GM23338 (cell line): ENCODE results near the gene CFAP65. TPM values are rescaled to one million over a fixed set of nuclear protein-coding genes. Genes with fewer than 3 reads are reported as not detected.

Source experiments
- ATAC-seq: fragments of 200-7000 bp; cut with Tn5 transposase; 3 replicates; pipeline ENCODE4 v1.9.1; 2020
- DNase-seq: peaks from one replicate; pipeline ENCODE4 v3.0.0-alpha.2; 2015; ENCODE audit warnings: low spot score
- H2AFZ ChIP-seq: fragments of 200-600 bp; sonication (generic); 2 replicates; pipeline ENCODE4 v1.8.0; 2016; ENCODE audit warnings: antibody characterized with exemption, mild to moderate bottlenecking, moderate library complexity
- H3F3A ChIP-seq: fragments of 200-600 bp; sonication (generic); replicated peaks from 2 replicates; pipeline ENCODE4 v1.8.0; 2017; ENCODE audit warnings: antibody characterized with exemption, mixed run types, low read depth
- H3K27ac ChIP-seq: fragments of 200-600 bp; sonication (generic); 2 replicates; pipeline ENCODE4 v1.6.1; 2016; ENCODE audit warnings: low read depth
- H3K27me3 ChIP-seq: fragments of 200-600 bp; sonication (generic); 2 replicates; pipeline ENCODE4 v1.8.0; 2016; ENCODE audit warnings: mild to moderate bottlenecking, mixed run types, moderate library complexity; ENCODE audit not compliant: insufficient read depth
- H3K36me3 ChIP-seq: fragments of 200-600 bp; sonication (generic); 2 replicates; pipeline ENCODE4 v1.8.0; 2016; ENCODE audit warnings: mild to moderate bottlenecking; ENCODE audit not compliant: insufficient read depth
- H3K4me1 ChIP-seq: fragments of 200-600 bp; sonication (generic); 2 replicates; pipeline ENCODE4 v1.8.0; 2016; ENCODE audit warnings: mild to moderate bottlenecking, moderate library complexity; ENCODE audit not compliant: insufficient read depth
- H3K4me2 ChIP-seq: fragments of 200-600 bp; sonication (generic); 2 replicates; pipeline ENCODE4 v1.7.1; 2017; ENCODE audit warnings: mixed run types
- H3K4me3 ChIP-seq: fragments of 200-600 bp; sonication (generic); 2 replicates; pipeline ENCODE4 v1.6.1; 2016; ENCODE audit warnings: mixed run types
- H3K79me2 ChIP-seq: fragments of 200-600 bp; sonication (generic); replicated peaks from 2 replicates; pipeline ENCODE4 v1.8.0; 2017; ENCODE audit warnings: mild to moderate bottlenecking; ENCODE audit not compliant: insufficient read depth
- H3K9me2 ChIP-seq: fragments of 200-600 bp; sonication (generic); 2 replicates; pipeline ENCODE4 v1.8.0; 2017; ENCODE audit not compliant: insufficient read depth
- H4K20me1 ChIP-seq: fragments of 200-600 bp; sonication (generic); replicated peaks from 2 replicates; pipeline ENCODE4 v1.8.0; 2017; ENCODE audit warnings: mild to moderate bottlenecking; ENCODE audit not compliant: insufficient read depth
- H3K27ac Mint-ChIP-seq: 2 replicates; pipeline ENCODE4 v1.8.0; 2020; ENCODE audit warnings: inconsistent platforms, mild to moderate bottlenecking, moderate library complexity, mixed read lengths
- H3K27me3 Mint-ChIP-seq: 3 replicates; pipeline ENCODE4 v1.8.0; 2022; ENCODE audit warnings: low read depth, mild to moderate bottlenecking, moderate library complexity, mixed read lengths, inconsistent platforms; ENCODE audit not compliant: insufficient read depth, poor library complexity
- H3K36me3 Mint-ChIP-seq: 3 replicates; pipeline ENCODE4 v1.8.0; 2021; ENCODE audit warnings: low read depth, mild to moderate bottlenecking, inconsistent platforms, moderate library complexity, mixed read lengths
- H3K4me1 Mint-ChIP-seq: 3 replicates; pipeline ENCODE4 v1.8.0; 2020; ENCODE audit warnings: mild to moderate bottlenecking, inconsistent platforms, mixed read lengths
- H3K4me3 Mint-ChIP-seq: 3 replicates; pipeline ENCODE4 v1.8.0; 2021; ENCODE audit warnings: moderate library complexity, mild to moderate bottlenecking, inconsistent platforms, mixed read lengths
- H3K9me3 Mint-ChIP-seq: 3 replicates; pipeline ENCODE4 v1.8.0; 2020; ENCODE audit warnings: moderate library complexity, mild to moderate bottlenecking, inconsistent platforms, mixed read lengths
- CREB1 ChIP-seq: fragments of 250-450 bp; sonication (Bioruptor Pico); IDR thresholded peaks from 2 replicates; pipeline ENCODE4 v1.5.0; 2020; ENCODE audit warnings: low read depth, mild to moderate bottlenecking, moderate library complexity
- EZH2 ChIP-seq: fragments of 200-600 bp; sonication (generic); IDR thresholded peaks from one replicate; pipeline ENCODE4 v1.8.0; 2017; ENCODE audit warnings: antibody characterized with exemption, mild to moderate bottlenecking, low read depth; ENCODE audit not compliant: unreplicated experiment
- EZH2phosphoT487 ChIP-seq: fragments of 200-600 bp; sonication (generic); IDR thresholded peaks from one replicate; pipeline ENCODE4 v1.8.1; 2018; ENCODE audit warnings: antibody characterized with exemption; ENCODE audit not compliant: unreplicated experiment
- JUNB ChIP-seq: IDR thresholded peaks from one replicate; pipeline ENCODE4 v1.6.1; 2016; ENCODE audit warnings: antibody characterized with exemption; ENCODE audit not compliant: unreplicated experiment
- NANOG ChIP-seq: IDR thresholded peaks from 2 replicates; pipeline ENCODE4 v1.6.1; 2016; ENCODE audit warnings: antibody characterized with exemption, borderline replicate concordance
- POLR2AphosphoS5 ChIP-seq: IDR thresholded peaks from 2 replicates; pipeline ENCODE4 v1.6.1; 2016; ENCODE audit warnings: antibody characterized with exemption, low read depth
- STAT1 ChIP-seq: IDR thresholded peaks from one replicate; pipeline ENCODE4 v1.6.1; 2016; ENCODE audit warnings: antibody characterized with exemption; ENCODE audit not compliant: unreplicated experiment
- ZNF114 ChIP-seq: fragments of 250-450 bp; sonication (Bioruptor Pico); IDR thresholded peaks from 2 replicates; pipeline ENCODE4 v1.5.0; 2020; ENCODE audit warnings: mild to moderate bottlenecking, moderate library complexity
- ZNF331 ChIP-seq: fragments of 250-450 bp; sonication (Bioruptor Pico); IDR thresholded peaks from 2 replicates; pipeline ENCODE4 v1.5.0; 2020; ENCODE audit warnings: low read depth, mild to moderate bottlenecking, moderate library complexity
- polyA plus RNA-seq: library from polyadenylated mRNA; unstranded; fragments of >200 nt; fragmentation: Nextera tagmentation; extraction: Ambion mirVana; gene quantifications from 2 replicates; pipeline ENCODE4 v1.2.1, GENCODE V29; 2016
- total RNA-seq: library from RNA; depleted of rRNA; stranded (reverse); fragments of >200 nt; shearing (Covaris generic); gene quantifications from 2 replicates; pipeline ENCODE4 v1.2.3, GENCODE V29; 2014
- TF ChIP-seq, protein P1 (sequence below): IDR thresholded peaks from 2 replicates; pipeline ENCODE4 v1.6.1; 2016; ENCODE audit warnings: antibody characterized with exemption
- TF ChIP-seq, protein P2 (sequence below), 2 experiments: fragments of 200-600 bp in 1 of 2; sonication (generic) in 1 of 2; conservative IDR thresholded peaks; 2 replicates each; pipeline versions ENCODE4 v1.5.1 to v1.6.1; 2016 to 2017; ENCODE audit warnings: antibody characterized with exemption in 2 of 2, low read depth in 2 of 2, mild to moderate bottlenecking in 2 of 2, moderate library complexity in 1 of 2
- TF ChIP-seq, protein P3 (sequence below): fragments of 250-450 bp; sonication (Bioruptor Pico); IDR thresholded peaks from 2 replicates; pipeline ENCODE4 v1.5.0; 2020; ENCODE audit warnings: mild to moderate bottlenecking, moderate library complexity
- TF ChIP-seq, protein P4 (sequence below): IDR thresholded peaks from one replicate; pipeline ENCODE4 v1.6.1; 2018; ENCODE audit warnings: antibody characterized with exemption; ENCODE audit not compliant: unreplicated experiment

Gene CFAP65
- total and polyA plus RNA-seq, 2 experiments from 2014 or later = 0.38 to 0.74 TPM

DNA sequence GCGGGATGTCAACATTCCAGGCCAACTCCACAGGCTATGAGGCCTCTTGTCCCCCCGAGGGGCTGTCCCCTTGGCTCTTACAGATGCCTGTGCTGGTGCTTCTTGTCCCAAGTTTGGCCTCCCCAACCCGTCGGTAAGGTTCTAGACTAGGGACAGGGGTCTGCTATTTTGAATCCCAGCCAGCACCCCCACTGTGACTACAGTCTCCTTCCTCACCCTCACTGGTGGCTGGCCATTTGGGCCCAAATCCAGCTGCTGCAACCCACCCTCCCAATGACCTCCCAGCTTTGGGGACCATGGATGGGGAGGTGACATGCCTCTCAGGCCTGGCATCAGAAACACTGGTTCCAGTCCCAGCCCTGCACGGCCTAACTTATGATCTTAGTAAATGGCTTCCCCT lies 18.7 kb downstream of the CFAP65 start:
- H3K36me3 ChIP-seq = no peaks in the 10 kb centered on the region
- H4K20me1 ChIP-seq = no peaks in the 10 kb centered on the region
- H3K4me3 ChIP-seq = no peak overlapping the region
- no peaks in the 10 kb centered on the region for H3K79me2 ChIP-seq
- Mint-ChIP-seq H3K4me3 (no peak overlapping the region), H3K9me3 (no peaks in the 10 kb centered on the region), H3K27ac (no peak overlapping the region), H3K27me3 (peaks cover 4% of the 10 kb centered on the region), H3K4me1 (no peaks in the 10 kb centered on the region; the same call in 2 of the 3 replicates), H3K36me3 (no peaks in the 10 kb centered on the region)
- no peaks in the 10 kb centered on the region for H3K4me1 ChIP-seq
- no peak overlapping the region for H3K4me2 ChIP-seq
- no peaks in the 10 kb centered on the region for H3F3A ChIP-seq
- TF ChIP-seq CREB1 (no peak), NANOG (no peak), JUNB (no peak), ZNF331 (CRISPR knock-in tag) (no peak), STAT1 (no peak), ZNF114 (CRISPR knock-in tag) (no peak), EZH2phosphoT487 (no peak), POLR2AphosphoS5 (no peak), EZH2 (no peak)
- TF ChIP-seq, protein P1, sequence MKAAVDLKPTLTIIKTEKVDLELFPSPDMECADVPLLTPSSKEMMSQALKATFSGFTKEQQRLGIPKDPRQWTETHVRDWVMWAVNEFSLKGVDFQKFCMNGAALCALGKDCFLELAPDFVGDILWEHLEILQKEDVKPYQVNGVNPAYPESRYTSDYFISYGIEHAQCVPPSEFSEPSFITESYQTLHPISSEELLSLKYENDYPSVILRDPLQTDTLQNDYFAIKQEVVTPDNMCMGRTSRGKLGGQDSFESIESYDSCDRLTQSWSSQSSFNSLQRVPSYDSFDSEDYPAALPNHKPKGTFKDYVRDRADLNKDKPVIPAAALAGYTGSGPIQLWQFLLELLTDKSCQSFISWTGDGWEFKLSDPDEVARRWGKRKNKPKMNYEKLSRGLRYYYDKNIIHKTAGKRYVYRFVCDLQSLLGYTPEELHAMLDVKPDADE = no peak
- TF ChIP-seq, protein P2, sequence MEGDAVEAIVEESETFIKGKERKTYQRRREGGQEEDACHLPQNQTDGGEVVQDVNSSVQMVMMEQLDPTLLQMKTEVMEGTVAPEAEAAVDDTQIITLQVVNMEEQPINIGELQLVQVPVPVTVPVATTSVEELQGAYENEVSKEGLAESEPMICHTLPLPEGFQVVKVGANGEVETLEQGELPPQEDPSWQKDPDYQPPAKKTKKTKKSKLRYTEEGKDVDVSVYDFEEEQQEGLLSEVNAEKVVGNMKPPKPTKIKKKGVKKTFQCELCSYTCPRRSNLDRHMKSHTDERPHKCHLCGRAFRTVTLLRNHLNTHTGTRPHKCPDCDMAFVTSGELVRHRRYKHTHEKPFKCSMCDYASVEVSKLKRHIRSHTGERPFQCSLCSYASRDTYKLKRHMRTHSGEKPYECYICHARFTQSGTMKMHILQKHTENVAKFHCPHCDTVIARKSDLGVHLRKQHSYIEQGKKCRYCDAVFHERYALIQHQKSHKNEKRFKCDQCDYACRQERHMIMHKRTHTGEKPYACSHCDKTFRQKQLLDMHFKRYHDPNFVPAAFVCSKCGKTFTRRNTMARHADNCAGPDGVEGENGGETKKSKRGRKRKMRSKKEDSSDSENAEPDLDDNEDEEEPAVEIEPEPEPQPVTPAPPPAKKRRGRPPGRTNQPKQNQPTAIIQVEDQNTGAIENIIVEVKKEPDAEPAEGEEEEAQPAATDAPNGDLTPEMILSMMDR (conservative IDR thresholded peaks at IDR 0.05; ENCODE audit: low read depth in 2 of 2) = no peak
- TF ChIP-seq, protein P3, sequence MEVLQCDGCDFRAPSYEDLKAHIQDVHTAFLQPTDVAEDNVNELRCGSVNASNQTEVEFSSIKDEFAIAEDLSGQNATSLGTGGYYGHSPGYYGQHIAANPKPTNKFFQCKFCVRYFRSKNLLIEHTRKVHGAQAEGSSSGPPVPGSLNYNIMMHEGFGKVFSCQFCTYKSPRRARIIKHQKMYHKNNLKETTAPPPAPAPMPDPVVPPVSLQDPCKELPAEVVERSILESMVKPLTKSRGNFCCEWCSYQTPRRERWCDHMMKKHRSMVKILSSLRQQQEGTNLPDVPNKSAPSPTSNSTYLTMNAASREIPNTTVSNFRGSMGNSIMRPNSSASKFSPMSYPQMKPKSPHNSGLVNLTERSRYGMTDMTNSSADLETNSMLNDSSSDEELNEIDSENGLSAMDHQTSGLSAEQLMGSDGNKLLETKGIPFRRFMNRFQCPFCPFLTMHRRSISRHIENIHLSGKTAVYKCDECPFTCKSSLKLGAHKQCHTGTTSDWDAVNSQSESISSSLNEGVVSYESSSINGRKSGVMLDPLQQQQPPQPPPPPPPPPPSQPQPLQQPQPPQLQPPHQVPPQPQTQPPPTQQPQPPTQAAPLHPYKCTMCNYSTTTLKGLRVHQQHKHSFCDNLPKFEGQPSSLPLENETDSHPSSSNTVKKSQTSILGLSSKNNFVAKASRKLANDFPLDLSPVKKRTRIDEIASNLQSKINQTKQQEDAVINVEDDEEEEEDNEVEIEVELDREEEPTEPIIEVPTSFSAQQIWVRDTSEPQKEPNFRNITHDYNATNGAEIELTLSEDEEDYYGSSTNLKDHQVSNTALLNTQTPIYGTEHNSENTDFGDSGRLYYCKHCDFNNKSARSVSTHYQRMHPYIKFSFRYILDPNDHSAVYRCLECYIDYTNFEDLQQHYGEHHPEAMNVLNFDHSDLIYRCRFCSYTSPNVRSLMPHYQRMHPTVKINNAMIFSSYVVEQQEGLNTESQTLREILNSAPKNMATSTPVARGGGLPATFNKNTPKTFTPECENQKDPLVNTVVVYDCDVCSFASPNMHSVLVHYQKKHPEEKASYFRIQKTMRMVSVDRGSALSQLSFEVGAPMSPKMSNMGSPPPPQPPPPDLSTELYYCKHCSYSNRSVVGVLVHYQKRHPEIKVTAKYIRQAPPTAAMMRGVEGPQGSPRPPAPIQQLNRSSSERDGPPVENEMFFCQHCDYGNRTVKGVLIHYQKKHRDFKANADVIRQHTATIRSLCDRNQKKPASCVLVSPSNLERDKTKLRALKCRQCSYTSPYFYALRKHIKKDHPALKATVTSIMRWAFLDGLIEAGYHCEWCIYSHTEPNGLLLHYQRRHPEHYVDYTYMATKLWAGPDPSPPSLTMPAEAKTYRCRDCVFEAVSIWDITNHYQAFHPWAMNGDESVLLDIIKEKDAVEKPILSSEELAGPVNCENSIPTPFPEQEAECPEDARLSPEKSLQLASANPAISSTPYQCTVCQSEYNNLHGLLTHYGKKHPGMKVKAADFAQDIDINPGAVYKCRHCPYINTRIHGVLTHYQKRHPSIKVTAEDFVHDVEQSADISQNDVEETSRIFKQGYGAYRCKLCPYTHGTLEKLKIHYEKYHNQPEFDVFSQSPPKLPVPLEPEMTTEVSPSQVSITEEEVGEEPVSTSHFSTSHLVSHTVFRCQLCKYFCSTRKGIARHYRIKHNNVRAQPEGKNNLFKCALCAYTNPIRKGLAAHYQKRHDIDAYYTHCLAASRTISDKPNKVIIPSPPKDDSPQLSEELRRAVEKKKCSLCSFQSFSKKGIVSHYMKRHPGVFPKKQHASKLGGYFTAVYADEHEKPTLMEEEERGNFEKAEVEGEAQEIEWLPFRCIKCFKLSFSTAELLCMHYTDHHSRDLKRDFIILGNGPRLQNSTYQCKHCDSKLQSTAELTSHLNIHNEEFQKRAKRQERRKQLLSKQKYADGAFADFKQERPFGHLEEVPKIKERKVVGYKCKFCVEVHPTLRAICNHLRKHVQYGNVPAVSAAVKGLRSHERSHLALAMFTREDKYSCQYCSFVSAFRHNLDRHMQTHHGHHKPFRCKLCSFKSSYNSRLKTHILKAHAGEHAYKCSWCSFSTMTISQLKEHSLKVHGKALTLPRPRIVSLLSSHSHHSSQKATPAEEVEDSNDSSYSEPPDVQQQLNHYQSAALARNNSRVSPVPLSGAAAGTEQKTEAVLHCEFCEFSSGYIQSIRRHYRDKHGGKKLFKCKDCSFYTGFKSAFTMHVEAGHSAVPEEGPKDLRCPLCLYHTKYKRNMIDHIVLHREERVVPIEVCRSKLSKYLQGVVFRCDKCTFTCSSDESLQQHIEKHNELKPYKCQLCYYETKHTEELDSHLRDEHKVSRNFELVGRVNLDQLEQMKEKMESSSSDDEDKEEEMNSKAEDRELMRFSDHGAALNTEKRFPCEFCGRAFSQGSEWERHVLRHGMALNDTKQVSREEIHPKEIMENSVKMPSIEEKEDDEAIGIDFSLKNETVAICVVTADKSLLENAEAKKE (CRISPR knock-in tag) = no peak
- TF ChIP-seq, protein P4, sequence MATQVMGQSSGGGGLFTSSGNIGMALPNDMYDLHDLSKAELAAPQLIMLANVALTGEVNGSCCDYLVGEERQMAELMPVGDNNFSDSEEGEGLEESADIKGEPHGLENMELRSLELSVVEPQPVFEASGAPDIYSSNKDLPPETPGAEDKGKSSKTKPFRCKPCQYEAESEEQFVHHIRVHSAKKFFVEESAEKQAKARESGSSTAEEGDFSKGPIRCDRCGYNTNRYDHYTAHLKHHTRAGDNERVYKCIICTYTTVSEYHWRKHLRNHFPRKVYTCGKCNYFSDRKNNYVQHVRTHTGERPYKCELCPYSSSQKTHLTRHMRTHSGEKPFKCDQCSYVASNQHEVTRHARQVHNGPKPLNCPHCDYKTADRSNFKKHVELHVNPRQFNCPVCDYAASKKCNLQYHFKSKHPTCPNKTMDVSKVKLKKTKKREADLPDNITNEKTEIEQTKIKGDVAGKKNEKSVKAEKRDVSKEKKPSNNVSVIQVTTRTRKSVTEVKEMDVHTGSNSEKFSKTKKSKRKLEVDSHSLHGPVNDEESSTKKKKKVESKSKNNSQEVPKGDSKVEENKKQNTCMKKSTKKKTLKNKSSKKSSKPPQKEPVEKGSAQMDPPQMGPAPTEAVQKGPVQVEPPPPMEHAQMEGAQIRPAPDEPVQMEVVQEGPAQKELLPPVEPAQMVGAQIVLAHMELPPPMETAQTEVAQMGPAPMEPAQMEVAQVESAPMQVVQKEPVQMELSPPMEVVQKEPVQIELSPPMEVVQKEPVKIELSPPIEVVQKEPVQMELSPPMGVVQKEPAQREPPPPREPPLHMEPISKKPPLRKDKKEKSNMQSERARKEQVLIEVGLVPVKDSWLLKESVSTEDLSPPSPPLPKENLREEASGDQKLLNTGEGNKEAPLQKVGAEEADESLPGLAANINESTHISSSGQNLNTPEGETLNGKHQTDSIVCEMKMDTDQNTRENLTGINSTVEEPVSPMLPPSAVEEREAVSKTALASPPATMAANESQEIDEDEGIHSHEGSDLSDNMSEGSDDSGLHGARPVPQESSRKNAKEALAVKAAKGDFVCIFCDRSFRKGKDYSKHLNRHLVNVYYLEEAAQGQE = no peak
- H2AFZ ChIP-seq = no peak overlapping the region
- H3K27me3 ChIP-seq = no peaks in the 10 kb centered on the region
- no peaks in the 10 kb centered on the region for H3K9me2 ChIP-seq
- no peak overlapping the region for H3K27ac ChIP-seq
- no peak for DNase-seq
- ATAC-seq = no peak
